Cardiac fibroblast (primary cell): ENCODE data around the gene GDF11.

Experiments used
- DNase-seq, 2 donors: peaks; one replicate each; pipeline versions ENCODE4 v3.0.0 to v3.0.0-alpha.2; 2010; ENCODE audit warnings: low read depth in 2 of 2
- H3K4me3 ChIP-seq, 2 donors: replicated peaks in 1 of 2; 1 replicate in 1 of 2; 2 replicates in 1 of 2; pipeline ENCODE4 v1.5.1; 2011; ENCODE audit warnings: low read depth in 2 of 2, low read length in 2 of 2, mild to moderate bottlenecking in 2 of 2, moderate library complexity in 1 of 2
- CTCF ChIP-seq: IDR thresholded peaks from one replicate; pipeline ENCODE4 v1.5.1; 2011; ENCODE audit warnings: low read depth, mild to moderate bottlenecking, low read length, inconsistent platforms

Gene GDF11

GRCh38 chr12:55742719-55743405, at the start of gene GDF11:
Gene GDF11, plus strand, starts transcription at chr12:55743122. Its CDS starts 195 bp downstream, at chr12:55743317.
- H3K4me3 ChIP-seq, result peak within 1 kb of the TSS; percentile 63 to 66
- TF ChIP-seq CTCF, result no peak
- peak; percentile 73 to 82 for DNase-seq

- H3K4me3 ChIP-seq, result no peak overlapping the region
- TF ChIP-seq CTCF, result no peak
- no peak for DNase-seq
Observed at GRCh38 chr12:55693323-55694187, 49.4 kb upstream of the GDF11 start.

GRCh38 chr12:55694188-55694515, 48.8 kb upstream of the GDF11 start:
- TF ChIP-seq CTCF, result no peak
- H3K4me3 ChIP-seq, result no peak overlapping the region
- DNase-seq, result no peak

GRCh38 chr12:55694651-55695050, 48.3 kb upstream of the GDF11 start:
- no peak for TF ChIP-seq CTCF

GRCh38 chr12:55695349-55695748, 47.6 kb upstream of the GDF11 start:
- no peak overlapping the region for H3K4me3 ChIP-seq
- DNase-seq, result no peak
- no peak for TF ChIP-seq CTCF

More at GRCh38 chr12:55694651-55695050, 48.3 kb upstream of the GDF11 start:
- no peak overlapping the region for H3K4me3 ChIP-seq
- DNase-seq, result no peak

- no peak overlapping the region for H3K4me3 ChIP-seq
- DNase-seq, result no peak
- no peak for TF ChIP-seq CTCF
Observed at GRCh38 chr12:55696141-55696540, 46.8 kb upstream of the GDF11 start.
